Pulmonary artery endothelial cell (primary cell): ENCODE results near the gene PYCR2. TPM values are rescaled to one million over a fixed set of nuclear protein-coding genes. Genes with fewer than 3 reads are reported as not detected.
"Not testable (repeated sequence)": the region's sequence is repeated elsewhere in the genome, so short reads cannot be mapped to it uniquely, and the experiment has no call there.

Source experiments
- DNase-seq: peaks from one replicate; pipeline ENCODE4 v3.0.0-alpha.2; 2011; ENCODE audit warnings: low read depth, low spot score
- total RNA-seq: library from RNA; depleted of rRNA; stranded (reverse); fragments of >200 nt; gene quantifications from 2 replicates; pipeline ENCODE4 v1.2.3, GENCODE V29; 2014

The PYCR2 gene
- total RNA-seq, 1 donor from 2014 or later = 48.0 TPM

- no peak for DNase-seq
These were observed 31.7 kb downstream of the PYCR2 start for GRCh38 chr1:225892307-225892706.

GRCh38 chr1:225891229-225891972 lies 32.6 kb downstream of the PYCR2 start:
- DNase-seq = no peak

- no peak for DNase-seq
These were observed 33.5 kb downstream of the PYCR2 start for GRCh38 chr1:225890346-225891228.

GRCh38 chr1:225889743-225890142 lies 34.3 kb downstream of the PYCR2 start:
- no peak for DNase-seq

- no peak for DNase-seq
These were observed 35.0 kb downstream of the PYCR2 start, which contains the start of gene LEFTY1 for GRCh38 chr1:225888898-225889601. Gene LEFTY1, minus strand, starts transcription at chr1:225889146. Its CDS starts 80 bp downstream, at chr1:225889066.

- no peak for DNase-seq
These were observed 35.7 kb downstream of the PYCR2 start for GRCh38 chr1:225888289-225888897.

DNA sequence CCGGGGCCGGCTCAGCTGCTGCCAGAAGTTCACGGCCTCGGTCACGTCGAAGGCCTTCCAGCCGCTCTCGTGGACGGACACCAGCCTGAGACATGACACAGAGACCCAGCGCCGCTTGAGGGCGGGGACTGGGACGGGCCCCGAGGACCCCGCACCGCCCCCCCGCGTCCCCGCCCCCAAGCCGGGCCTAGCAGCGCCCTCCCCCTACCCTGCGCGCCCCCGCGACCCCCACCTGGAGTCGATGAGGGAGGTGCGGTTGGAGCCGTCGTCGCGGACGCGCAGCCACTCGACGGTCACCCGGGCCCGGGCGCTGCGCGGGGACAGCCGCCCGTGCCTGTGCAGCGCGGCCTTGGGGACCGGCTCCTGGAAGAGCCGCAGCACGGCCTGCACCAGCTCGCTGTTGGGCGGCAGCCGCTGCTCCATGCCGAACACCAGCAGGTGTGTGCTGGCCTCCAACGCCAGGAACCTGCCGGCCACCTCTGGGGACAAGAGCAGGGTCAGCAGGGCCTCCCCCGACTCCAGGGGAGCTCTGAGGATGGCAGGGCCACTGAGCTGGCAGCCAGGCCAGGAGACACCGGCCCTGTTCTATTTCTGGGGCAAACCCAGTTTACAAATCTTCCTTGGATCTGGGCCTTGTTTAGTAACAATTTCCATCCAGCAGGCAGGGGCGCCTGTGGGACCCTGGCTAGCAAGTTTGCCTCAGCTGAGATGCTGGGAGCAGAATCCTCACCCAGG lies 36.3 kb downstream of the PYCR2 start:
- not testable (repeated sequence) for DNase-seq

GRCh38 chr1:225887030-225887314 lies 37.1 kb downstream of the PYCR2 start:
- DNase-seq = no peak

DNA sequence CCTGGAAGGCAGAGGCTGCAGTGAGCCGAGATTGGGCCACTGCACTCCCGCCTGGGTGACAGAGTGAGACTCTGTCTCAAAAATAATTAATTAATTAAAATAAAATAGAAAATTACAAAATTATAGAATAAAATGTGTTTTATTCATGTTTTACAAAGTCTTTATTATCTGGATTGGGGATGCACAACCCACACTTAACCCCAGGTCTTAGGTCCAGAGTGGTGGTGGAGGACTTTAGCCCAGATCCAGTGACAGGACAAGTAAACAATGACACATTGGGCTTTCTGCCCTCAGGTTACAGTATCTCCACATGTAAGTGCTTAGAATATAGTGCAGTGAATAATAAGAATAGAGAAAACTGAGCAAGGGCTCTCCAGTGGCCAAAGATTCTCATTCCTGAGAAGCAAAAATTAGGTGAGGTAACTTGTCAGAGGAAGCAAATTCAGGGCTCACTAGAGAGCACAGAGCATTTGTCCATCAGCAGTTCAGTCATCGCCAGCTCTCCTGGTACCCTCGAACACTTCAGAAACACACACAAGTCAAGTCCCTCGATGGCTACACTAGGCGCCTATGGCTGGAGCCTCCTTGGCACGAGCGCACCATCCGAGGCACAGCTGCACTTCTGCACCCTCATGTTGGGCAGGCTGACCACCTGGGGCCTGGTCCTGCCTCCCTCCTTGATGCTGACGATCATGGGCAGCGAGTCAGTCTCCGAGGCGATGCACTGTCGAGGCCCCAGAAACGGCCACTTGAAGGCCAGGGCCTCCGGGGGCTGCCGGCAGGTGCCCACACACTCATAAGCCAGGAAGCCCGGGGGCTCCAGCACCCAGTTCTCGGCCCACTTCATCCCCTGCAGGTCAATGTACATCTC lies 37.7 kb downstream of the PYCR2 start:
- DNase-seq = no peak

- no peak for DNase-seq
These were observed 38.7 kb downstream of the PYCR2 start for GRCh38 chr1:225885336-225885735.

GRCh38 chr1:225883616-225884265 lies 40.3 kb downstream of the PYCR2 start:
- DNase-seq = no peak

GRCh38 chr1:225882694-225883615 lies 41.1 kb downstream of the PYCR2 start:
- no peak for DNase-seq

GRCh38 chr1:225881959-225882693 lies 41.9 kb downstream of the PYCR2 start, which contains the start of gene TMEM63A:
Gene TMEM63A, minus strand, starts transcription at chr1:225882380. Its CDS starts 4,800 bp downstream, at chr1:225877580.
- peak; percentile 32 for DNase-seq

DNA sequence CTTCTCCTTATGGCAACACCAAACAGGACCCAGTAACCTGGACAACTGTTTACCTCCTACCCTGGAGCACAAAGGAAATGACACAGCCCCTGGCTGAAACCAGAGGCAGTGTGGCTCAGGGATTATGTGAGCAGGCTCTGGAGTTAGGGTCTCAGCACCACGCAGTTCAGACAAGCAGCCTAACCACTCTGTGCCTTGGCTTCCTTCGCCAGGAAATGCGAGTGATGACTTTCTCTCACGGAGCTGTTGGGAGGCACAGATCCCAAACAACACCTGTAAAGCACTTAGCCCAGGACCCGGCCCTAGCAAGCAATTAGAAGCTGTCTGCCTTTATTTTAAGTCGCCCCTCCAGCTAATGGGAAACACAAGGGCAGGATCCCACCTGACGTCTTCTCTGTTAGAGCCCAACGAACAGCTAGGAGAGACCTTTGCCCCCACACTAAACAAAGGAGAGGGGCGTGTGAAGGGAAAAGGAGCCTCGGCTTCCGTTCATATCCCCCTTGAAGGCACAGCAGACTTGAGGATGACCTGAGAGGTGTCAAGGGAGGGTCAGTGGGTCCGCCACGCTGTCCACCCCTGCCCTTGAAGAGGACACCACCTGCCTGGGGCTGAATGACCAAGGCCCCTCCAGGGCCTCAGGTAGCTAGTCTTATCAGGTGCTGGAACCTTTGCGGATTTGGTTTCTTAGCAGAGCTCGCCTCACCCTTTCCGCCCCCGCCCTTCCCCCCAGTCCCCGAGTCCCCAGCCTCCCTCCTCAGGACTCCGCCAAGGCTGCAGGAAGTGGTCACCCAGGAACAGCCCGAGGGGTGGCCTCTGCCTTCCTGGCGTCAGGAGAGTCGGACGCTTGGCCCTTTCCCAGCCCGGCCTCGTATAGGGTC lies 42.7 kb downstream of the PYCR2 start:
- peak; percentile 36 for DNase-seq

DNA sequence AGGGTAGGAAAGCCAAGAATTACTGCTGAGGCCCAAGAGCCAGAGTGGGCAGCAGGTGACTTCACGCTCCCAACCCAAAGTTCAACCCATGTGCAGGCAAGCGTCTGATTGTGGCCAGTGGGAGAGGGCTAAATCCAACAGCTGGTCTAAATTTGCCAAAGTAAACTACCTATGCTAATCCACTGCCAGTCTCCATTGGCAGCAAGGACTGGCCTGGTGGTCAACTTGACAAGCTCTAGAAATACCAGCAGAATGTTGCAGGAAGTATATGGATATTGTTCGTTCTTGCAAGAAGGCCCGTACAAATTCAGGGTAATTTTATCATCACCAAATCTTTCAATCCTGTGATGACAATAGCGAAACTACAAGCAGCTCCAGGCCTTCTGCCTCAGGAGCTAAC lies 43.4 kb downstream of the PYCR2 start:
- no peak for DNase-seq

GRCh38 chr1:225880222-225880588 lies 43.8 kb downstream of the PYCR2 start:
- DNase-seq = no peak
